UCSD-AML1 (cell line): Measurements from ENCODE around the gene SLC30A9.

Experiments
- DNase-seq: peaks from one replicate; lab custom pipeline; 2025; ENCODE audit not compliant: unreplicated experiment; lab: John Stamatoyannopoulos, UW

The SLC30A9 gene

DNA sequence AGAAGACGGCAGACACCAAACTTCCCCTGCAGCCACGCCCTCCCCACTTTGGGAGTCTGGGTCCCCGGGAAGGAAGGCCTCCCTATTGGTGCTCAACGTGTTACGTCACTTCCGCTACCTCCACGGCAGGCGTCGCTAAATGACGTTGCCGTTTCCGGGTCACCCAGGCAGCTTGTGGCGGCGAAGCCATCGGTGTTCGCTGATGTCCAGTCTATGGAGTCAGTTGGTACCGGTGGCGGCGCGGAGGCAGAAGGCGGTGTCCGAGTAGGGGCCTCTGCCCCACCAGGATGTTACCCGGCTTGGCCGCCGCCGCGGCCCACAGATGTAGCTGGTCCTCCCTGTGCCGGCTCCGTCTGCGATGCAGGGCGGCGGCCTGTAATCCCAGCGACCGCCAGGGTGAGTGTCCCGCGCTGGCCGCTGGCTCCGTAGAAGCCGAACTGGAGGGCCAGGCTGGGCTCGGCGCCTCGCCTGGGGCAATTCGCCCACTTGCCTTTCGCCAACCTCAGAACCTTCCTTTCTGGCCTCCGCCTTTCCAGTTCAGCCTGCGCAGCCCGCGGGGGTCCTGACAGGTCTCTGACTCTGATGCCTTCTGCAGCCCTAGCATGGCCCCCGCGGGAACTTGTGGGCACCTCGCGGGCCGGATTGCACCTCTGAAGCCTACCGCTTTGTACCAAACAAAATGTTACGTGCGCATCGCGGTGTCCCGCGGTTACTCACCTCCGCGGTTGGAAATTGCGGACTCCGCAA lies at the start of gene SLC30A9:
Gene SLC30A9 (plus strand): TSS at position 166 of the 747 bp plus-strand sequence. CDS start 122 bp downstream, at position 288.
- DNase-seq, result peak; percentile 88

DNA sequence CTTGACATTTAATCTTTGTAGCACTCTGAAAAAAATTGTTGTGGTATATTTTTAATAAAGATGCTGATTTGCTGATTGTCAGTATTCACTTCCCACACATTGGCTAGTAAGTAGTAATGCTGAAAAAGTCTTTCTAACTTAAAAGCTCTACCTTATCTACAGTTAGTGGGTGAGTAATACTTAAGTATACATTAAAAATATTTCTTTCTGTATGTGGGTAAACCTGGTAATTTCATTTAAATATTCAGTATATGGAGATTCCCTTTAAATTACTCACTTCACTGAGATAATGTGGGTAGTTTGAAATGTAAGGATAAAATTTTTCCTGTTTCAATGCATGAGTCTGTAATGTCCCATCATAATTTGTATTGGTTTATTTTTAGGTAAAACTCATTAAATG lies 49.5 kb upstream of the SLC30A9 start:
- DNase-seq, result no peak

DNA sequence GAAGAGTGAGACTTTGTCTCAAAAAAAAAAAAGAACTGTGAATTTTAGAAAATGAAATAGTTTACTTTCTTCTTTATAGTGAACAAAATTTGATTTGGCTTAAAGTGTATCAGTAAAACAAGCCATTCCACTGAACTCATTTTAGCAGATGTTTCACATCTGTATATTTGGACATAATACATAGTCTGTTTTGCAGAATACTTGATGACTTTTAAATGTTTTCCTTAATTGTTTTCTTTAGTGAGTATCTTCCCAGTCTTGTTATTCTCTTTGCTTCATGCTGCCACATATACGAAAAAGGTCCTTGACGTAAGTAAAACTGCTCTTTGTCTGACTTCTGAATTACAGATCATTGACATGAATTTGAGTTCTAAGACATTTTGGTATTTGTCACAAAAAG lies 46.8 kb upstream of the SLC30A9 start:
- DNase-seq, result no peak

DNA sequence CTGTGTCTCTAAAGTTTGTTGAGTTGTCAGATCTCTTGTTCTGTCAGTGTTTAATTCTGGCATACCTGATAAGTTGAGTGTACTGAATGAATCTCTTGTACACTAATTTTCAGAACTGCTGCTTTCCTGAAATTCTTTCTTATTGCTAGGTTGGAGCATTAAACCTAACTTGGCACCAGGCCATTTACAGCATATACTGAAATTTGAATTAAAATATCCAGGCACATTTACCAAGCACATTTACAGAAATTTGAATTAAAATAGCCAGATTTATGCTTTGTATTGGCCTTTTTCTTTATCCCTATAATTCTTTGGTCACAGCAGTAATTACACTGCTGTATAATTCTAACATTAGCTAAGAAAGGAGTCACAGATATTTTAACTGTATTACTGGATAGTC lies 46.2 kb upstream of the SLC30A9 start:
- DNase-seq, result no peak

DNA sequence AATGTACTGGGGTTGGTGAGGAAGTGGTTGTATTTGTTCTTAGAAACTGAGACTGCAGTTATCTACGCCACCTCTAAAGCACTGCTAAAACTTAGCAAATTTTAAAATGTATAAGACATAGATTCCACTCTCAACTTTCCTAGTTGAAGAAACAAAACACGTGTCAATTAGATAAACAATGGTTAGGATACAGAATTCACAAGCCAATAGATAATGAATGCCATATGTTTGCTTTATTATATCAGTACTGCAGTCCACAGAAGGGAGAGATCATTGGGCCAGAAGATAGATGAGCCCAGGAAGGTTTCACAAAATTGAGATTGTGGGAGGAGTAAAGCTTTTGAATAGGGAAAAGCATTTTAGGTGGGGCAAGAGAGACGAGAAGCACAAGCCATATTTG lies 40.8 kb upstream of the SLC30A9 start:
- no peak for DNase-seq

DNA sequence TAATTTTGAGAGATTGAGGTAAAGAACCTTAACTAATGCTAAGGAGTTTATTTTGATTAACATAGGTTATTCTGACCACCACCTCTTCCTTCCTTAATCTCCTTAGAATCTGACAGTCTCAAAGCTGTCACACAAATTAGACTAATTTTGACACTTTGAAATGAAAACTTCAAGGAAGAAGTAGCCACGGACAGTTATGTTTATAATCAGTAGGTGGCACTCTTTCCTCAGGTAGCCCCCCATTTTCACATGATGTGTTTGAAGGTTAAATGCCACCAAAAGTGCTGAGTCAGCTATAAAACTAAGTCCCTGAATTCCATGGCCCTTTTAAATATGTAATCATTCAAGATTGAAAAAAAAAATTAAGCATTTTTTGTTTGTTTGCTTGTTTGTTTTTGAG lies 32.7 kb upstream of the SLC30A9 start:
- no peak for DNase-seq

DNA sequence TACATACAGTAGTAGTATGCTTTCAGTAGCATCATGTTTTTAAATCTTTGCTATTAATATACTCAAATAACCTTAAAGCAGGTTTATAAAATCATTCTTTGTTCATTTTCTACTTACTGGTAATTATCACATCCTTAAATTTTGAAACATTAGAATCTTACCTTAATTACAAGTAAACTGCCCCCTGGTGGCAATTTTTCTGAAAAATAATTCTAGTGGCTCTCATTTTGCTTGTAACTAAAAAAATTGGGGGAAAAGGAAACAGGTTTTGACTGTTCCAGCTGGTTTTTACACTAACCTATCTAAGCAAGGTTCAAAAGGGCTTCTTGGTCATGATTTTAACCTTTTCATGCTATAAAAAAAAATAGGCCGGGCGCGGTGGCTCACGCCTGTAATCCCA lies 27.2 kb upstream of the SLC30A9 start:
- DNase-seq, result no peak

DNA sequence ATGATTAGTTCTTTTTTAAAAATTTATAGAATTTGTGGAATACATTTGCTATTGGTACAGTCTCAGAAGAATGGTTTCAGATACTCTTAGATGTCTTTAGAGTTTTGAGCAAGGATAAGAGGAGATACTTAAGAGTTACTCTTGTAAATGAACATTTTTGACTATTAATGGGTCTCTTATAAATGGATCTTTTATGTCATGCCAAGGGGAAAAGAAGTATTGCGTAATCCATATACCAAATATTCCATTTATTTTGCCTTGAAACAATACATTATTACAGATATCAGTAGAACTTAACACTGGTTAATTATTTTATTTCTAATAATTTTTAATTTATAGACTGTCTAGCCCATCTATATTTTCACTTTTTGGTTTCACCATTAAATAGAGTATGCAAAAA lies 25.9 kb upstream of the SLC30A9 start:
- no peak for DNase-seq

DNA sequence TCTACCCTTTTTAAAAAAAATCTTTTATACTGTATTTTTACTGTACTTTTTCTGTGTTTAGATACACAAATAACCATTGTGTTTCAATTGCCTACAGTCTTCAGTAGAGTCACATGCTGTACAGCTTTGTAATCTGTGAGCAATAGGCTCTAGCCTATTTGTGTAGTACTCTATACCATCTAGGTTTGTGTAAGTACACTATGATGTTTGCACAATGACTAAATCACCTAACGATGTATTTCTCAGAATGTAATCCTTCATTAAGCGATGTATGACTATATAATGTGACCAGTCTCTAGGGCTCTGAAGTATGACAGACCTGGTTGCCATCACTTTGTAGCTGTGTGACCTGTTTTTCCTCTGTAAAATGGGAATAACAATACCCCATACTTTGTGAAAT lies 22.9 kb upstream of the SLC30A9 start:
- no peak for DNase-seq

DNA sequence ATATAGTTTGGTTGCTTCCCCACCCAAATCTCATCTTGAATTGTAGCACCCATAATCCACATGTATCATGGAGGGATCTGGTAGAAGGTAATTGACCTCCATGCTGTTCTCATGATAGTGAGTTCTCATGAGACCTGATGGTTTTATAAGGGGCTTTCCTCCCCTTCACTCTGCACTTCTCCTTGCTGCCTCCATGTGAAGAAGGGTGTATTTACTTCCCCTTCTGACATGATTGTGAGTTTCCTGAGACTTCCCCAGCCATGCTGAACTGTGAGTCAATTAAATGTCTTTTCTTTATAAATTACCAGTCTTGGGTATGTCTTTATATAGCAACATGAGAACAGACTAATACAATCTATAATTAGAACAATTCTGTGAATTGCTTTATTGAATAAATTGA lies 20.7 kb upstream of the SLC30A9 start:
- no peak for DNase-seq

DNA sequence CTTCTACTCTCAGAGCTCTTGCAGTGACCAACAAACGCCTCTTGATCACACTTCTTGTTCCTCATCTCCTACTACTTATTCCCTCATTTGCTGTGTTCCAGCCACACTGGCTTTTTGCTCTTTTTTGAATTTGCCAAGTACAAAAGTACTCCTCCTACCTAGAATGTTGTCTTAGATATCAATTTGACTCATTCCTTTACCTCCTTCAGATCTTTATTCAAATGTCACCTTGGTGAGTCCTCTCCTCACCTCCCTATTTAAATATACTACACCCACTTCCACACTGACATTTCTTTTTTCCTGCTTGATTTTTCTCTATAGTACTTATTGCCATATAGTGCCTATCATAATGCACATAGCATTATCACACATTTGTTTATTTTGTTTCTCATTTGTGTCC lies 15.0 kb upstream of the SLC30A9 start:
- no peak for DNase-seq

DNA sequence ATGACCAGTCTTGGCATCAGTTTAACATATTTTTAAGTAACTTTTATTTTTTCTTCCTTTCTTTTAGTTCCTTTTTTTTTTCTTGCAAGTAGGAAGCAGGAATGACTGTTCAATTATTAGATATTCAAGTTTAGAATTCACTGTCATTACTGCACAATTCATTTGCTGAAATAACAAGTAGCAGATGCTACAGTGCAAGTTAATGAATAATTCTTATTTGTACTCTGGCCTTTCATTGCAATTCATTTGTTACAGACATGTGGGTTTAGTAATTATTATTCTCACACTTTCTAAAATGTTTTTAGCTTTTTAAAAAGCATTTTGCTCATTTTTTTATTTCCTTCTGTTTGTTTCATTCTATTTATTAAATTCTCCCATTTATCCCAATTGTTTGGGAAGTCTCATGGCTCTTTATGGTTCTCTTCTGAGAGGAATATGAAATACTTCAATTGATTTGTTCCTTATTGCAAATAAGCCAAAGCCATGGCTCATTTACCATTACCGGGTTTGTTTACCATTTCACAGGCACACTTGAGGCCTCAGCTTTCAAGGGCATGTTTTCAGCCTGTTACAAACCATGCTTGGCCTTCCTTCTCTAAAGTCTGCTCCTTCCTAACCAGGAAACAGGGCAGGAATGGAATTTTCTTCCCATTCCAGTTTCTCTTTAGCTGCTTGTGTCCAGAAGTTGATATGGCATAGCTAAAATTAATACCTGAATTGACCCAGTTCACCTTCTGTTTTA lies 13.4 kb upstream of the SLC30A9 start:
- DNase-seq, result no peak

DNA sequence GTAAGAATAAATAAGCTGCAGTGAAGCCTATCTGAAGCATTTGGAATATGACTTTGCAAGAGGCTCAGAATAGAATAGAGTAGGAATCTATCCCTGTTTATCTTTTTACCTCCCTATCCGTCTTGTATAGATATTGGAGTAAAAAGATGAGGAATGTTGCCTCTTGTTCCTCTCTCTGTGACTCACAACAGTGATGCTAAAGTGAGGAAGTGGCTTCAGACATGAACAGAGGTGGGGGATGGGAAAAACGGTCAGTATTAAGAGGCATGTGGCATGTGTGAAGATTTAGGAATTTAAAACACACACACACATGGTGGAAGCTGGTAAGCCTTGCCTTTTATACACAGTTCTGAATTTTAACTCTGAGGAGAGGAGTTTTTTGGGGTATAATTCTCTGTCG lies 12.6 kb upstream of the SLC30A9 start:
- no peak for DNase-seq

DNA sequence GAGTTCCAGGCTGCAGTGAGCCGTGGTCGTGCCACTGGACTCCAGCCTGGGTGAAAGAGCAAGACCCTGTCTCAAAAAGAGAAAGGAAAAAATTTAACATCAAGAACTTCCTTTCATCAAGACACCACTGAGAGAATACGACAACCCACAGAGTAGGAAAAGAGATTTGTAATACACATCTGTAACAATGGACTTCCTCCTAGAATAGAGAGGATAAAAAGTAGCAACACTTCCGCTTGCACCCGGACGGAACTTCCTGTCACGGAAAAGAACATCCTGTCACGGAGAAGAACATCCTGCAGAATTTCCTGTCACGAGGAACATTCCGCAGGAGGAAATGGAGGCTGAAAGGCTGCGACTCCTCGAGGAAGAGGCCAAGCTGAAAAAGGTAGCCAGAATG lies 8.9 kb upstream of the SLC30A9 start, which contains the start of gene DCAF4L1:
Gene DCAF4L1 (plus strand): TSS at position 301 of the 400 bp plus-strand sequence. CDS start 37 bp downstream, at position 338.
- DNase-seq, result no peak

DNA sequence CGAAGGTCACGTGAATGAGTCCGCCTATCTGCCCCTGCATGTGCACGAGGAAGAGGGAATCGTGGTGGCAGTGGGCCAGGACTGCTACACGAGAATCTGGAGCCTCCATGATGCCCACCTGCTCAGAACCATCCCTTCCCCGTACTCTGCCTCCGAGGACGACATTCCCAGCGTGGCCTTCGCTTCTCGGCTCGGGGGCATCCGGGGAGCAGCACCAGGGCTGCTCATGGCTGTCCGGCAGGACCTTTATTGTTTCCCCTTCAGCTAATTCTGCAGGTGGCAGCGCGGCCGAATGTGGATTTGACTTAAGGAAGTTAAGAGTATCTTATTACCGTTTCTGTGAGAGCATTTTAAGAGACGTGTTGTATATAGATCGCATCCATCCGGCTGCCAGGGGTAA lies 7.6 kb upstream of the SLC30A9 start:
- no peak for DNase-seq

DNA sequence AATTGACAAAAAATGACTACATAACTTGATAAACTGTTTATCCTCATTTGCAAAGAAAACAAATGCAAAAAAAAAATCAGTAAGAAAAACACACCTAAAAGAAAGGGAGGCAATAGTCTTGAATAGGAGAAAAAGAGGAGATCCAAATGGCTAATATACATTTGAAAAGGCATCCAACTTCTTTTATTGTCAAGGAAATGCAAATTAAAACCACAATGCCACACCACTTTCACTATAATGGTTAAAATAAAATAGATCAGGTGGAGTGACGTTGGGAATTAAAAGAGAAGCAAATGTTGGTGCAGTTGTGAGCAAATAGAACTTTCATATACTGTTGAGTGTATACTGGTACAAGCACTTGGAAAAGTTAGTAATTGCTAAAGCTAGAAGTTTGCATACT lies 5.2 kb upstream of the SLC30A9 start:
- DNase-seq, result no peak

DNA sequence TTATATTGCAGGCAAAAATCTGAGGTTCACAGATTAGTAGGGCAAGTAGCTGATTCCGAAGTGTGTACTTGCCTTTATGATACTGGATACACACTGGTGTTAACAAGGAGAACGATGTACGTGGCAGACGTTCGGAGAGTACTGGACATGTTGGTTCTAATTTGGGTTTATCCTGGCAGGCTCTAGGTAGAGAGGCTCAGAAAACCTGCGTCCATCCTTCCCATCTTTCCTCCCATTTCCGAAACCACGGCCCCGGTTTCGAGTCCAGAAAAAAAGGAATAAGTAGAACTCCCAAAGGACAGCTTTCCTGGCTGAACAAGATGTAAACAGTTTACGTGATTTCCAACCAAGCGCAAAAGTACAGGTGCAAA lies 351 bp upstream of the SLC30A9 start:
- no peak for DNase-seq

DNA sequence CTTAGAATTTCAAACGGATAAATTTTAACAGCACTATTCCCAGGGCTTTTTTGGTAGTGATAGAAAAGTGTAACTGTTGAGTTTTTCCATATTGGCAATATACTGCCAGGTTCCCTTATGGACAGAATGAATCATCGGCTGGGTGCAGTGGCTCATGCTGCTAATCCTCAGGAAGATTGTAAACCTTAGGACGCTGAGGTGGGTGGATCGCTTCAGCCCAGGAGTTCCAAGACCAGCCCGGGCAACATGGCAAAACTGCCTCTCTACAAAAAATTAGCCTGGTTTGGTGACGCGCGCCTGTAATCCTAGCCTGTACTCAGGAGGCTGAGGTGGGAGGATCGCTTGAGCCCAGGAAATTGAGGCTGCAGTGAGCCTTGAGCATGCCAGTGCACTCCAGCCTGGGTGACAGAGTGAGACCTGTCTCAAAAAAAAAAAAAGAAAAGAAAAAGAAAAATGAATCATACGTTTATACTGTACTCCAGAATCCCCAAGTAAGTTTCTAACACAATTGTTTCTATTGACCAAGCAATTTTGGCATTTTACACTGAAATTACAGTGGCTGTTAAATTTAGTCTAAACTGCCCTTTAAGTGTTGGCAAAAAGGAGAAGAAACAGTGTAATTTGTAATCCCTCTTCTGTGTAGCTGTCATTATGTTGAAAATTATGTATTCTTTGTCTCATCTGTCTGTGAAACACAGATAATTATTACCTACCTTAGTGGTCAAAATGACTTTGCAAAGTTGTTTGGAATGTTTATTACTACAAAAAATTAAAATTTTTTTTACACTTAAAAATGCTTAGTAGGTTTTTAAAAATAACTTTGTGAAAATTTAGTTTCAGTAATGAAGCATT lies 1.8 kb downstream of the SLC30A9 start:
- no peak for DNase-seq

DNA sequence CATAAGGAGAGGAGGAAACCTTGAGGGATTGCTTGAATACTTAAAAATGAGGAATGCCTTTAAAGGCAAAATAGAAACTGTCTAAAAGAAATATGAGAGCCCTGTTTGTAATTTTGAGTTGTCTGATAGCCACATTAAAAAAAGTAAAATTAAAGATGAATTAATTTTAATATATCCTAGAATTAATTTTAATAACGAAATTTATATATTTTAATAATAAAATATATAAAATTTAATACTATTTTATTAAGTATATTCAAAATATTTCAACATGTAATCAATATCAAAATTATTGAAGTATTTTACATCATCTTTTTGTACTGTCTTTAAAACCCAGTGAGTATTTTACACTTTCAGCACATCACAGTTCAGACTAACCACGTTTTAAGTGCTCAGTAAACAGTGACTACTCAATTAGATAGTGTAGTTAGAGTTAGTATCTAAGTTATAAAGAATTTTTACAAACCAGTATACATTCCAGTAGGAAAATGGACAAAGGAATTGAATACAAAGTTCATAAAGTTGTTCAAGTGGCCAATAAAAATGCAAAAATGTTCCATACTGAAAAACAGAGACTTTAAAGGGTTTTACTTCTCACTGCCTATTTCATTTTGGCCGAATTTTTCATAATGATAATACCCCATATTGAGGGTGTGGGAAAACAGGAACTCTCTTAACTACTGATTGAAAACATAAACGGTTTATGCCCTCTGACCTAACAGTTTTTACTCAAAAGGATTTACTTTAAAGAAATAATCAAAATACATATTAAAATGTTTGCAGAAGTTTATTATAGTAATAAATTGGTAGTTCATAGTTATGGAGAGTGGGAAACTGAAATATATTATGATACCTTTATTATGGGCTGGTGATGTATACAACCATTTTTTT lies 2.9 kb downstream of the SLC30A9 start:
- no peak for DNase-seq

DNA sequence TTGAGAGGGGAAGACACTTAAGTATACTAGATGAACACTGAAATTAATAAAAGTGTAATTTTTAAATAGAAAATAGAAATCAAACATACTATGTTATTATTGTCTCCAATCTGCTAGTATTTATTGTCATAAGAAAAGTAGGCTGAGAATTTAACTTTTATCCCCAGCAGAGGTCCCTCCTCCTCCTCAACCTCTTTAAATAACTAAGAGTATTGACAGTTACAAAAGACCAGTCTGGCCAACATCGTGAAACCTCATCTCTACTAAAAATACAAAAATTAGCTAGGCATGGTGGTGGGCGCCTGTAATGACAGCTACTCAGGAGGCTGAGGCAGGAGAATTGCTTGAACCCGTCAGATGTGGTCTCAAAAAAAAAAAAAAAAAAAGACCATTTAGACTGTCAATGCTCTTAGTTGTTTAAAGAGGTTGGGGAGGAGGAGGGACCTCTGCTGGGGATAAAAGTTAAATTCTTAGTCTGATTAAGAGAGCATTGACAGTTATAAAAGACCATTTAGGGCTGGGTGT lies 4.2 kb downstream of the SLC30A9 start:
- DNase-seq, result no peak
